ENCODE results near the gene PTTG1IP.
"Not testable (repeated sequence)": the region's sequence is repeated elsewhere in the genome, so short reads cannot be mapped to it uniquely, and the experiment has no call there.

Gene PTTG1IP

DNA sequence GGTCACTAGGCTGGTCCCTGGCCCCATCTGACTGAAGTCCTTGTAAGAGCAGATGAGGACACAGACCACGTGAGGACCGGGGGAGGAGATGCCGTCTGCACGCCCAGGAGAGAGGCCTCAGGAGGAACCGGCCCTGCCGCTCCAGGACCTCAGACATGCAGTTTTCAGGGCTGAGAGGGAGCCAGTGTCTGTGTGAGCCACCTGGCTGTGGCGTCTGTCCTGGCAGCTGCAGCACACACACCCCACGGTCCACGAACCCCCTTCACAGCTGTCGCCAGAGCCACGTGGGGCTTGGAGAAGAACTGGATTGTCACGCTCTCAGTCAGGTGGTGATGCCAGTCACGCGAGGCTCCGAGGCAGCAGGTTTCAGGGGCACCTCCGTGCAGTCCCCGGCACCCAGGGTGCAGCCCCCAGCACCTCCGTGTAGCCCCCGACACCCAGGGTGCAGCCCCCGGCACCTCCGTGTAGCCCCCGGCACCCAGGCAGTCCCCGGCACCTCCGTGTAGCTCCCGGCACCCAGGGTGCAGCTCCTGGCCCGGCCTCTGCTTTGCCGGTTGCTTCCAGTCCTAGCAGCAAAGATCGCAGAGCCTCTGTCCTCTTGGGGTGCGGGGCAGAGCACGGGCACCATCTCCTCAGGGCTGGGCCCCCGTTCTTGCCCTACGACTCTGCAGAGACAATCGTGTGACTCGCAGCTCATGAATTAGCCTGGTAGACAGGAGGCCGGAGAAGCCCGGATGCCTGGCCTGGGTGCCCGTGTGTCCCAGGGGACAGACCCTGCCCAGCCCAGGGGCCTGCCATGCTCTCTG, 36.6 kb downstream of the PTTG1IP start:
- H3K27me3 ChIP-seq (ENCODE audit: control insufficient read depth, insufficient read depth, low read length): no peaks in the 10 kb centered on the region
- no peak overlapping the region for H3K4me3 ChIP-seq (ENCODE audit: low read depth, low read length)
- H3K4me1 ChIP-seq (ENCODE audit: control insufficient read depth, insufficient read depth, low read length): no peaks in the 10 kb centered on the region; the same call in 1 of the 2 replicates
- H3K27ac ChIP-seq (ENCODE audit: low read depth, low read length): no peak overlapping the region
- H3K9ac ChIP-seq (ENCODE audit: low read depth, low read length): no peak overlapping the region
- no peaks in the 10 kb centered on the region for H3K9me3 ChIP-seq (ENCODE audit: control insufficient read depth, insufficient read depth, low read length)
- no peaks in the 10 kb centered on the region for H3K36me3 ChIP-seq (ENCODE audit: control insufficient read depth, insufficient read depth, low read length)

DNA sequence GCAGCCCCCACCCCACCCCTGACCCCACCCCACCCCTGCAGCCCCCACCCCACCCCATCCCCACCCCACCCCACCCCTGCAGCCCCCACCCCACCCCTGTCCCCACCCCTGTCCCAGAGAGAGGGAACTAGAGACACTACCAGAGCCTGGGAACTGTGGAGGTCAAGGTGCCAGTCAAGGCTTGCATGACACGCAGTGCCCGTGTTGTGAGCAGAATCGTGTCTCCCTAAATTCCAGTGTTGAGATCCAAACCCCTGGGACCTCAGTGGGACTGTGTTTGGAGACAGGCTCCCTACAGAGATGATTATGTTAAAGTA, 37.2 kb downstream of the PTTG1IP start:
- H3K4me3 ChIP-seq (ENCODE audit: low read depth, low read length): no peak overlapping the region
- H3K9me3 ChIP-seq (ENCODE audit: control insufficient read depth, insufficient read depth, low read length): no peaks in the 10 kb centered on the region
- no peaks in the 10 kb centered on the region for H3K27me3 ChIP-seq (ENCODE audit: control insufficient read depth, insufficient read depth, low read length)
- no peak overlapping the region for H3K9ac ChIP-seq (ENCODE audit: low read depth, low read length)
- no peak overlapping the region for H3K27ac ChIP-seq (ENCODE audit: low read depth, low read length)
- H3K36me3 ChIP-seq (ENCODE audit: control insufficient read depth, insufficient read depth, low read length): no peaks in the 10 kb centered on the region
- H3K4me1 ChIP-seq (ENCODE audit: control insufficient read depth, insufficient read depth, low read length): no peaks in the 10 kb centered on the region; the same call in 1 of the 2 replicates

DNA sequence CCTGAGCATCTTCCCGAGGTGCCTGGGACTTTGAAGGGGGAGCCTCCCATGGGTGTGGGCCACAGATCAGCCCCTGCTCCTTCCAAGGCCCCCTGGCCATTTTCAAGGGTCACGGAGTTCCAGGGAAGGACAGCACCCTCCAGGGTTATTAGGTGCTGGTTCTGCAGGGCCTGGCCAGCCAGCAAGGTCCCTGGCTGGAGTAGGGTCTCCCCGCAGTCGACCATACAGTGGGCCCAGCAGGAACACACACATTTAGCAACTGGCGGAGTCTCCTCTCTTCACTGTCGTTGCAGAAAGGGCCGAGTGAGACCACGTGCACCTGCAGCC, 37.9 kb downstream of the PTTG1IP start:
- no peaks in the 10 kb centered on the region for H3K36me3 ChIP-seq (ENCODE audit: control insufficient read depth, insufficient read depth, low read length)
- H3K9ac ChIP-seq (ENCODE audit: low read depth, low read length): no peak overlapping the region
- no peaks in the 10 kb centered on the region for H3K27me3 ChIP-seq (ENCODE audit: control insufficient read depth, insufficient read depth, low read length)

DNA sequence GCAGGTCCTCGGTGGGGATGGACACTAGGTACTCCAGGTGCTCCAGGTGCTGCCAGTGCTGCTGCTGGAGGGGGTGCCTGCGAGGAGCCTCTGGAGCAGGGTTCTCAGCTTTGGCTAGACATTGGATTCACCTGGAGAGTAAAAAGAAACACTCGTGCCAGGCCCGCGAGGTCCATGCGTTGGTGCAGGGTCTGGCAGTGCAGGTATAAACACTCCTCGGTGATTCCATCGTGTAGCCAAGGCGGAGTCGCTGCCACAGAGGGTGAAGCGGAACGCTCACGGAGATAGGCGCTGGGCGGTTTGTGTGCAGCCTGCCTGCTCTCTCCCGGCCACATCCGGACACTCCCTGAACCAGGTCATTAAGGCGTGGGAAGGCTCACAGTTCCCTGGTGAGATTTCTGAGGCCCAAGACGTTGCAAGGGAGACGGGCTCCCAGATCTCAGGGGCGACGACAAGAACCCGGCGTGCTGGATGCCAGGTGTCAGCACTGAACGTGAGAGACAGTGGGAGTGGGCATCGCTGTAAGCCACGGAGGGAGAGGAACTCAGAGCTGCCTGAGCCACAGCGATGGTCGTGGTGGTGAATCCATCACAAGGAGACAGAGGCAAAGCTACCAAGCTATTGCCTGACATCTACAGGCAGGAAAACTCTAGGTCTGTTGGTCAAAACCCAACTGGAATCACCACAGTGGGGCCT, 38.4 kb downstream of the PTTG1IP start:
- no peak overlapping the region for H3K4me3 ChIP-seq (ENCODE audit: low read depth, low read length)
- H3K4me1 ChIP-seq (ENCODE audit: control insufficient read depth, insufficient read depth, low read length): no peaks in the 10 kb centered on the region; the same call in 1 of the 2 replicates
- H3K36me3 ChIP-seq (ENCODE audit: control insufficient read depth, insufficient read depth, low read length): no peaks in the 10 kb centered on the region
- no peak overlapping the region for H3K9ac ChIP-seq (ENCODE audit: low read depth, low read length)
- H3K27me3 ChIP-seq (ENCODE audit: control insufficient read depth, insufficient read depth, low read length): no peaks in the 10 kb centered on the region
- H3K27ac ChIP-seq (ENCODE audit: low read depth, low read length): no peak overlapping the region
- no peaks in the 10 kb centered on the region for H3K9me3 ChIP-seq (ENCODE audit: control insufficient read depth, insufficient read depth, low read length)

More for the DNA sequence above, 37.9 kb downstream of the PTTG1IP start:
- H3K4me1 ChIP-seq (ENCODE audit: control insufficient read depth, insufficient read depth, low read length): no peaks in the 10 kb centered on the region; the same call in 1 of the 2 replicates
- H3K27ac ChIP-seq (ENCODE audit: low read depth, low read length): no peak overlapping the region
- H3K4me3 ChIP-seq (ENCODE audit: low read depth, low read length): no peak overlapping the region
- H3K9me3 ChIP-seq (ENCODE audit: control insufficient read depth, insufficient read depth, low read length): no peaks in the 10 kb centered on the region

DNA sequence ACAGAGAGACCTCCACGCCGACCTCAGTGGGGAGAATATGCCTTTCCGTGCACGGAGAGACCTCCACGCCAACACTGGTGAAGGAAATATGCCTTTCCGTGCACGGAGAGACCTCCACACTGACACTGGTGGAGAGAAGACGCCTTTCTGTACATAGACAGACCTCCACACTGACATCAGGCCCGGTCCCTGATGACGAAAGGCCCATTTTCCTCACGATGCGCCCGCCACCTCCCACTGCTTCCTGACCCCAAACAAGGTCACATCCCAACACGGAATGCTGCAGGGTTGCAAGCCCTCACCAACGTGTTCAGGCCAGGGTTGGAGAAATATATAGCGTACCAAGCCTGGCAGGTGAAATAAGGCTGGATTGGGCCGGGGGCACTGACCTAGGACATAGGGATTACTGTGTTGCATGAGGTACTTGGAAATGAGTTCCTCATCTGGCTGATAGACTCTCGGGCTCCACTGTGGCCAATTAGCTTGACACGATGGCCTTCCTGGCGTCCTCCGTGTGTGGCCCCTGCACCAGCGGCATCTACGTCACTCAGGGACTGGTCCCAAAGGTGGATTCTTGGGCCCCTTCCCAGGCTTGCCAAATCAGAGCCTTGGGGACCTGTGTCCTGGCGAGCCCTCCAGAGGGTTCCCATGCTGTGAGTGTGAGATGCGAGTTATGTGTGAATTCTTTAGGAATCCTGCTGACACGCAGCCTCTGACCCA, 39.1 kb downstream of the PTTG1IP start:
- Histone ChIP-seq H3K36me3 (ENCODE audit: control insufficient read depth, insufficient read depth, low read length) (no peaks in the 10 kb centered on the region), H3K4me3 (ENCODE audit: low read depth, low read length) (no peak overlapping the region), H3K27me3 (ENCODE audit: control insufficient read depth, insufficient read depth, low read length) (no peaks in the 10 kb centered on the region), H3K27ac (ENCODE audit: low read depth, low read length) (no peak overlapping the region), H3K4me1 (ENCODE audit: control insufficient read depth, insufficient read depth, low read length) (no peaks in the 10 kb centered on the region; the same call in 1 of the 2 replicates), H3K9ac (ENCODE audit: low read depth, low read length) (no peak overlapping the region), H3K9me3 (ENCODE audit: control insufficient read depth, insufficient read depth, low read length) (no peaks in the 10 kb centered on the region)

DNA sequence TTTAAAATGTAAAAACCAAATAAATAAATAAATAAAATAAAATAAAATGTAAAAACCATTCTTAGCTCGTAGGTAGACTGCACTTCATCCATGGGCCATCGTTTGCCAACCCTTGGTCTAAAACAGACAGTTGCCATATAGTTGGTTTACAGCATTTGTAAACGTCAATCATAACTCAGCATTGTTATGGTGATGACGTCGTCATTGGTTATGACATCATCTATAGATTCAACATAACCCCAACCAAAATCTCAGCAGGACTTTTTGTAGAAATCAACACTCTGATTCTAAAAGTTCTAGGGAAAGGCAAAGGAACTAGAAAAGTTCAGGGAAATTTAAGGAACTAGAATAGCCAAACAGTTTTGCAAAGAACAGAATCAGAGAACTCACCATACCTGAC, 39.8 kb downstream of the PTTG1IP start:
- Histone ChIP-seq H3K4me1 (ENCODE audit: control insufficient read depth, insufficient read depth, low read length) (no peaks in the 10 kb centered on the region; the same call in 1 of the 2 replicates), H3K27ac (ENCODE audit: low read depth, low read length) (no peak overlapping the region), H3K9me3 (ENCODE audit: control insufficient read depth, insufficient read depth, low read length) (peaks cover 3% of the 10 kb centered on the region), H3K27me3 (ENCODE audit: control insufficient read depth, insufficient read depth, low read length) (no peaks in the 10 kb centered on the region), H3K4me3 (ENCODE audit: low read depth, low read length) (no peak overlapping the region), H3K9ac (ENCODE audit: low read depth, low read length) (no peak overlapping the region), H3K36me3 (ENCODE audit: control insufficient read depth, insufficient read depth, low read length) (no peaks in the 10 kb centered on the region)

DNA sequence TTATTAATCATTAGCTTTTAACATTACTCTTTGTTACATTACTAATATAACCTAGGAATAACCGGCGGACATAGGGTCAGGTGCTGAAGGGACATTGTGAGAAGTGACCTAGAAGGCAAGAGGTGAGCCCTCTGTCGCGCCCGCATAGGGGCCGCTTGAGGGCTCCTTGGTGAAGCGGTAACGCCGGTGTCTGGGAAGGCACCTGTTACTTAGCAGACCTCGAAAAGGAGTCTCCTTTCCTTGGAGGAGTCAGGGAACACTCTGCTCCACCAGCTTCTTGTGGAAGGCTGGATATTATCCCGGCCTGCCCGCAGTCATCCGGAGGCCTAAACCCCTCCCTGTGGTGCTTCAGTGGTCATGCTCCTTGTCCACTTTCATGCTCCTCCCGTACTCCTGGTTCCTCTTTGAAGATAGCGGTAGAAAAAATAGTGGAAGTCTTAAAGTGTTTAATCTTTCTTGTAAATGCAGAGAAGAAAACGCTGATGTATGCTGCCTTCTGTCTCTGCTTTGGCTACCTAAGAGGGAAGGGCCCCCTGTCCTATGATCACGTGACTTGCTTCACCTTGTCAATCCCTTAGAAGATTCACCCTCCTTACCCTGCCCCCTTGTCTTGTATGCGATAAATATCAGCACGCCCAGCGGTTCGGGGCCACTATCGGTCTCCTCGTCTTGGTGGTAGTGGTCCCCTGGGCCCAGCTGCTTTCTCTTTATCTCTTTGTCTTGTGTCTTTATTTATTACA, 40.8 kb downstream of the PTTG1IP start:
- not testable (repeated sequence) for H3K9me3 ChIP-seq (ENCODE audit: control insufficient read depth, insufficient read depth, low read length); H3K36me3 ChIP-seq (ENCODE audit: control insufficient read depth, insufficient read depth, low read length); H3K4me1 ChIP-seq (ENCODE audit: control insufficient read depth, insufficient read depth, low read length); H3K27ac ChIP-seq (ENCODE audit: low read depth, low read length); H3K4me3 ChIP-seq (ENCODE audit: low read depth, low read length); H3K27me3 ChIP-seq (ENCODE audit: control insufficient read depth, insufficient read depth, low read length); H3K9ac ChIP-seq (ENCODE audit: low read depth, low read length)

DNA sequence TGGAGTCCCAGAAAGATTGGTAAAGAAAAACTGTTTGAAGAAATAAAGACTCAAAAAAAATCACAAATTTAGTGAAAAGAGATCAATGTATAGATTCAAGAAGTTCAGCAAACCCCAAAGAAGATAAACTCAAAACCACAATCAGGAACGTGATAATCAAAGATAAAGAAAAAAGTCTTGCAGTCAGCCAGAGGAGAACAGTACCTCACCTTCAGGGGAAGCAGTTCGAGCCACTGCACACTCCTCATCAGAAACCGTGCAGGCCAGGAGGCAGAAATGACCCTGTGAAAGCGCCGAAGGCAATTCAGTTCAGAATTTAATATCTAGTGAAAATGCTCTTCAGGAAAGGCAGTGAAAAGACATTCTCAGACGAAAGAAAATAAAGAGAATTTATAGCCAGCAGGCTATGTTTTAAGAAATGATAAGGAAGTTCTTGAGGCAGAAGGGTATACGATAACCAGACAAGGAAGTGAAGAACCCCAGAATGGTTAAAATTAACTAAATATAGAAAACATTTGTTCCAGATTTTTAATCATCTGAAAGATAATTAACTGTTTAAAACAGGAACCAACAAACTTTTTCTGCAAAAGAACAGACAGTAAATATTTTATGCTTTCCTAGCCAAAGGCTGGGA, 42.1 kb downstream of the PTTG1IP start:
- H3K9ac ChIP-seq (ENCODE audit: low read depth, low read length): no peak overlapping the region
- peaks cover 17% of the 10 kb centered on the region for H3K9me3 ChIP-seq (ENCODE audit: control insufficient read depth, insufficient read depth, low read length)

DNA sequence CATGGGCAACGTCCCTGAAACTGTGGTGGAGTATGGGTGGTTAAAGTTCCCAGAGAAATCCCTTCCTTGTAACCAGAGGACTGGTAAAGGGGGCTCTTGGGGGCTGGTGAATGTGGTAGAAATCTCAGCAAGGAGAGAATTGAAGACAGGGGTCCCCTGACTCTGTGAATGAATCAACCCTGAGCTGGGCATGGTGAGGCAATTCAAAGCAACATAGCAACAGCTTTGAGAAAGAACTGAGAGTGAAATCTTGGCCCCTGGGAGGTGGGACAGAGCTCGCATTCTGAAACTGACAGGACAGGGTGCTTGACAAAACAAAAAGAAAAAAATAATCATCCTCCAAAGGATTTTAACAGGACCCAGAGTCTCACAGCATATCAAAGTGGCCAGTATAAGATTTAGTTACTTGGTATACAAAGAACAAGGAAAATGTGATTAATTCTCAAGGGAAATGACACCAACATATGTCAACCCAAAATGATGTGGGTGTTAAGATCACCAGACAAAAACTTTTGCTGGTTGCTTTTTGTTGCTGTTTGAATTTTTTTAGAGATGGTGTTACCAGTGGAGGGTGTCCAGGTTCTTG, 43.9 kb downstream of the PTTG1IP start:
- H3K36me3 ChIP-seq (ENCODE audit: control insufficient read depth, insufficient read depth, low read length): no peaks in the 10 kb centered on the region
- no peak overlapping the region for H3K27ac ChIP-seq (ENCODE audit: low read depth, low read length)
- no peaks in the 10 kb centered on the region for H3K27me3 ChIP-seq (ENCODE audit: control insufficient read depth, insufficient read depth, low read length)
- H3K4me1 ChIP-seq (ENCODE audit: control insufficient read depth, insufficient read depth, low read length): no peaks in the 10 kb centered on the region
- peaks cover 17% of the 10 kb centered on the region for H3K9me3 ChIP-seq (ENCODE audit: control insufficient read depth, insufficient read depth, low read length)
- H3K9ac ChIP-seq (ENCODE audit: low read depth, low read length): no peak overlapping the region
- H3K4me3 ChIP-seq (ENCODE audit: low read depth, low read length): no peak overlapping the region

More for the DNA sequence above, 42.1 kb downstream of the PTTG1IP start:
- Histone ChIP-seq H3K27ac (ENCODE audit: low read depth, low read length) (no peak overlapping the region), H3K4me1 (ENCODE audit: control insufficient read depth, insufficient read depth, low read length) (no peaks in the 10 kb centered on the region), H3K36me3 (ENCODE audit: control insufficient read depth, insufficient read depth, low read length) (no peaks in the 10 kb centered on the region), H3K4me3 (ENCODE audit: low read depth, low read length) (no peak overlapping the region), H3K27me3 (ENCODE audit: control insufficient read depth, insufficient read depth, low read length) (no peaks in the 10 kb centered on the region)

DNA sequence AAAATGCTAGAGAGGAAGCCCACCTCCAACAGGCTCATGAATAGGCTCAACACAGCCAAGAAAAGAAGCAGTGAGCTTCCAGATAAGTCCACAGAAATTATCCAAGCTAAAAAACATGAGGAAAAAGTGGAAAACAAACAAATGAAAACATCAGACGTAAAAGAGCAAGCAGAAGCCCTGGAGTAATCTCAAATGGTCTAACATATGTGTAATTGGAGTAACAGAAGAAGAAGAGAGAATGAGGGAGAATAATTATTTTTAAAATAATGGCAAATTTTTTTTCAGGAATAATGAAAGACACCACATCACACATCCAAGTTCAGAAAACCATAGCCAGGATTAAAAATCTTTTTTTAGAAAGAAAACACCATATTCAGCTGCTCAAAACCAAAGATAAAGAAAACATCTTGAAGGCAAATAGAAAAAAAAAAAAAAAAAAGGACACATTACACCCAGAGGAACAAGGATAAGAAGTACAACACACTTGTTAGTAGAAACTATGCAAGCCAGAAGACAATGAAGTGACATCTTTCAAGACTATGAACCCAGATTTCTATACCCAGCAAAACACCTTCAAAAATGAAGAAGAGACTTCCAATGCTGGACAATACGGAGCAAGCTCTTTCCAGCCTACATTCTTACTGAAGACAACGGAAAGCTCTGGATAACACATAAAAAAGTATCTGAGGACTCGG, 45.0 kb downstream of the PTTG1IP start:
- no peak overlapping the region for H3K4me3 ChIP-seq (ENCODE audit: low read depth, low read length)
- H3K9me3 ChIP-seq (ENCODE audit: control insufficient read depth, insufficient read depth, low read length): peaks cover 20% of the 10 kb centered on the region
- no peak overlapping the region for H3K9ac ChIP-seq (ENCODE audit: low read depth, low read length)
- H3K36me3 ChIP-seq (ENCODE audit: control insufficient read depth, insufficient read depth, low read length): no peaks in the 10 kb centered on the region
- H3K27ac ChIP-seq (ENCODE audit: low read depth, low read length): no peak overlapping the region
- H3K4me1 ChIP-seq (ENCODE audit: control insufficient read depth, insufficient read depth, low read length): no peaks in the 10 kb centered on the region
- H3K27me3 ChIP-seq (ENCODE audit: control insufficient read depth, insufficient read depth, low read length): no peaks in the 10 kb centered on the region

All from HUES48 (cell line).